ENCODE data around the gene PTGDR2.

The PTGDR2 gene

GRCh38 chr11:60813324-60813723, 42.4 kb downstream of the PTGDR2 start:
- no peak for DNase-seq (ENCODE audit: low read depth in 1 of 2, low spot score in 1 of 2)

GRCh38 chr11:60810569-60810968, 45.2 kb downstream of the PTGDR2 start:
- DNase-seq (ENCODE audit: low read depth in 1 of 2, low spot score in 1 of 2) = no peak

- DNase-seq (ENCODE audit: low read depth in 1 of 2, low spot score in 1 of 2) = no peak
Observed at GRCh38 chr11:60810151-60810550, 45.6 kb downstream of the PTGDR2 start.

- DNase-seq (ENCODE audit: low read depth in 1 of 2, low spot score in 1 of 2) = no peak
Observed at GRCh38 chr11:60809691-60810090, 46.1 kb downstream of the PTGDR2 start.

- DNase-seq (ENCODE audit: low read depth in 1 of 2, low spot score in 1 of 2) = no peak
Observed at GRCh38 chr11:60809249-60809648, 46.5 kb downstream of the PTGDR2 start.

GRCh38 chr11:60803273-60803936, 52.3 kb downstream of the PTGDR2 start:
- no peak for DNase-seq (ENCODE audit: low read depth in 1 of 2, low spot score in 1 of 2)

GRCh38 chr11:60801194-60801593, 54.6 kb downstream of the PTGDR2 start:
- DNase-seq (ENCODE audit: low read depth in 1 of 2, low spot score in 1 of 2) = no peak

Data from activated T-helper 1 cell treated with anti-CD3 and anti-CD28 coated beads, Interleukin-2, amount 50 U/mL, for 16 hours (primary cell).